CD14-positive monocyte (primary cell): ENCODE measurements around the gene ABHD4. TPM values are rescaled to one million over a fixed set of nuclear protein-coding genes. Genes with fewer than 3 reads are reported as not detected.

ENCODE experiments used
- DNase-seq, 3 donors: peaks; one replicate each; pipeline ENCODE4 v3.0.0-alpha.2; 2011 to 2022
- H2AFZ ChIP-seq: 2 replicates; pipeline ENCODE4 v1.6.0; 2012; ENCODE audit warnings: mild to moderate bottlenecking, low read depth, low read length, inconsistent platforms; ENCODE audit not compliant: insufficient read depth, poor library complexity, severe bottlenecking
- H3K27ac ChIP-seq, 2 donors: 1 replicate in 1 of 2; 2 replicates in 1 of 2; pipeline ENCODE4 v1.5.1; 2012 to 2013; ENCODE audit warnings: low read length in 2 of 2, control low read depth in 1 of 2, inconsistent platforms in 1 of 2, low read depth in 1 of 2, mild to moderate bottlenecking in 1 of 2
- H3K27me3 ChIP-seq, 2 donors: one replicate each; pipeline versions ENCODE4 v1.6.0 to v1.6.1; 2011 to 2013; ENCODE audit warnings: low read length in 2 of 2; ENCODE audit not compliant: control insufficient read depth in 2 of 2, insufficient read depth in 2 of 2
- H3K36me3 ChIP-seq, 2 donors: replicated peaks in 1 of 2; 1 replicate in 1 of 2; 2 replicates in 1 of 2; pipeline versions ENCODE4 v1.5.1 to v1.6.1; 2012 to 2013; ENCODE audit warnings: low read length in 2 of 2, control low read depth in 1 of 2, inconsistent platforms in 1 of 2, mild to moderate bottlenecking in 1 of 2; ENCODE audit not compliant: insufficient read depth in 2 of 2, control insufficient read depth in 1 of 2
- H3K4me1 ChIP-seq, 2 donors: 1 replicate in 1 of 2; 2 replicates in 1 of 2; pipeline versions ENCODE4 v1.5.1 to v1.6.1; 2012 to 2013; ENCODE audit warnings: low read length in 2 of 2, control low read depth in 1 of 2, inconsistent platforms in 1 of 2, mild to moderate bottlenecking in 1 of 2, moderate library complexity in 1 of 2; ENCODE audit not compliant: insufficient read depth in 2 of 2, control insufficient read depth in 1 of 2
- H3K4me2 ChIP-seq: replicated peaks from 2 replicates; pipeline ENCODE3; 2012; ENCODE audit warnings: low read length, moderate library complexity, mild to moderate bottlenecking; ENCODE audit not compliant: poor library complexity, severe bottlenecking; ENCODE audit errors: extremely low read depth
- H3K4me3 ChIP-seq, 3 experiments: fragments of 200-600 bp in 1 of 3; sonication (generic) in 1 of 3; replicated peaks in 1 of 3; 1 replicate in 2 of 3; 2 replicates in 1 of 3; pipeline ENCODE4 v1.5.1; 2011 to 2013; ENCODE audit warnings: low read length in 3 of 3, mild to moderate bottlenecking in 3 of 3, control low read depth in 2 of 3, low read depth in 2 of 3, inconsistent platforms in 1 of 3, moderate library complexity in 1 of 3
- H3K79me2 ChIP-seq: 2 replicates; pipeline ENCODE4 v1.6.0; 2012; ENCODE audit warnings: mild to moderate bottlenecking, control low read depth, inconsistent platforms, low read length, moderate library complexity; ENCODE audit not compliant: insufficient read depth
- H3K9ac ChIP-seq: 2 replicates; pipeline ENCODE4 v1.6.0; 2017; ENCODE audit warnings: low read length, mild to moderate bottlenecking; ENCODE audit not compliant: insufficient read depth, poor library complexity, severe bottlenecking
- H3K9me3 ChIP-seq, 2 donors: replicated peaks in 1 of 2; 1 replicate in 1 of 2; 2 replicates in 1 of 2; pipeline versions ENCODE4 v1.5.1 to v1.6.1; 2012 to 2013; ENCODE audit warnings: low read length in 2 of 2, control low read depth in 1 of 2; ENCODE audit not compliant: control insufficient read depth in 1 of 2, insufficient read depth in 1 of 2
- H4K20me1 ChIP-seq: 2 replicates; pipeline ENCODE4 v1.6.0; 2012; ENCODE audit warnings: mild to moderate bottlenecking, low read length, control low read depth, moderate library complexity; ENCODE audit not compliant: insufficient read depth
- H3K27ac Mint-ChIP-seq, 7 donors: one replicate each; pipeline ENCODE4 v1.8.0; 2020; ENCODE audit warnings: mild to moderate bottlenecking in 7 of 7, mixed read lengths in 7 of 7, moderate library complexity in 6 of 7, inconsistent platforms in 2 of 7
- H3K27me3 Mint-ChIP-seq, 3 donors: one replicate each; pipeline ENCODE4 v1.8.0; 2021 to 2022; ENCODE audit warnings: low read depth in 3 of 3, mild to moderate bottlenecking in 3 of 3, mixed read lengths in 3 of 3, moderate library complexity in 3 of 3, inconsistent platforms in 1 of 3
- H3K36me3 Mint-ChIP-seq, 2 donors: one replicate each; pipeline ENCODE4 v1.8.0; 2020; ENCODE audit warnings: mixed read lengths in 2 of 2, inconsistent platforms in 1 of 2, mild to moderate bottlenecking in 1 of 2
- H3K4me1 Mint-ChIP-seq: one replicate; pipeline ENCODE4 v1.8.0; 2020; ENCODE audit warnings: mild to moderate bottlenecking, mixed read lengths
- H3K4me3 Mint-ChIP-seq, 2 donors: one replicate each; pipeline ENCODE4 v1.8.0; 2020; ENCODE audit warnings: mild to moderate bottlenecking in 2 of 2, mixed read lengths in 2 of 2, moderate library complexity in 1 of 2
- H3K9me3 Mint-ChIP-seq, 7 donors: one replicate each; pipeline ENCODE4 v1.8.0; 2020 to 2022; ENCODE audit warnings: mixed read lengths in 7 of 7, mild to moderate bottlenecking in 6 of 7, moderate library complexity in 6 of 7, inconsistent platforms in 2 of 7
- WGBS: methylation state at CpG from one replicate; pipeline ENCODE4 v1.1.5; 2013; ENCODE audit warnings: missing lambda C conversion rate; ENCODE audit not compliant: insufficient coverage; 5-methylcytosine and 5-hydroxymethylcytosine counted together
- intact Hi-C, 2 donors: fragments of 100-400 bp; cut with micrococcal nuclease; formaldehyde crosslinking; loops; one replicate each; pipeline versions ENCODE4 v1.15.0 to v1.15.1; 2023
- polyA plus RNA-seq, 3 donors: library from polyadenylated mRNA; depleted of rRNA in 1 of 3; unstranded in 2 of 3; stranded (reverse) in 1 of 3; fragments of 300-500 nt in 2 of 3; fragments of >200 nt in 1 of 3; fragmentation: Illumina TruSeq in 2 of 3; gene quantifications; 1 replicate in 2 of 3; 2 replicates in 1 of 3; pipeline ENCODE4 v1.2.3, GENCODE V29; 2012 to 2021
- TF ChIP-seq, protein P1 (sequence below): fragments of 200-600 bp; IDR thresholded peaks from one replicate; pipeline ENCODE4 v1.8.0; 2022; ENCODE audit warnings: antibody characterized with exemption, mild to moderate bottlenecking

The ABHD4 gene
- polyA plus RNA-seq, 3 donors: 9.4 to 13.4 (median 12.5) TPM

DNA sequence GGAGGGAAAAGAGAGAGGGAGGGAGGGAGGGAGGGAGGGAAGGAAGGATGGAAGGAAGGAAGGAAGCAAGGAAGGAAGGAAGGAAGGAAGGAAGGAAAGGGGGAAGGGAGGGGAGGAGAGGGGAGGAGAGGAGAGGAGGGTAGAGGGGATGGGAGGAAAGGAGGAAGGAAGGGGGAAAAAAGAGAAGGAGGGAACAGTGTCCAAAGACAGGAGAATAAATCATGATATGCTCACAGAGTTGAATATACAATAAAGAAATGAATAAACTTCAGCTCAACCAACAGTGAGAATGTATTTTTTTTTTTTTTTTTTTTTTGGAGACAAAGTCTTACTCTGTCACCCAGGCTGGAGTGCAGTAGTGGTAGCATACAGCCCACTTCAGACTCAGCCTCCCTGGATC lies 42.1 kb downstream of the ABHD4 start:
- Mint-ChIP-seq H3K36me3 (no peaks in the 10 kb centered on the region), H3K27ac (no peak overlapping the region), H3K4me1 (no peaks in the 10 kb centered on the region), H3K27me3 (peaks cover 9 to 28% (median 17%) of the 10 kb centered on the region in 3 donors), H3K9me3 (peaks cover 0 to 5% (median 0%) of the 10 kb centered on the region in 7 donors), H3K4me3 (no peak overlapping the region)
- no peaks in the 10 kb centered on the region for H3K9me3 ChIP-seq
- no peak overlapping the region for H3K9ac ChIP-seq
- H3K79me2 ChIP-seq: no peaks in the 10 kb centered on the region
- intact Hi-C loops: no loop called here
- DNase-seq: no peak
- no peak overlapping the region for H3K4me2 ChIP-seq
- H3K4me1 ChIP-seq: no peaks in the 10 kb centered on the region
- H3K36me3 ChIP-seq: no peaks in the 10 kb centered on the region
- no peak overlapping the region for H3K4me3 ChIP-seq
- H3K27ac ChIP-seq: no peak overlapping the region
- peaks cover 5% of the 10 kb centered on the region in 2 donors for H3K27me3 ChIP-seq
- H2AFZ ChIP-seq: no peak overlapping the region
- TF ChIP-seq, protein P1, sequence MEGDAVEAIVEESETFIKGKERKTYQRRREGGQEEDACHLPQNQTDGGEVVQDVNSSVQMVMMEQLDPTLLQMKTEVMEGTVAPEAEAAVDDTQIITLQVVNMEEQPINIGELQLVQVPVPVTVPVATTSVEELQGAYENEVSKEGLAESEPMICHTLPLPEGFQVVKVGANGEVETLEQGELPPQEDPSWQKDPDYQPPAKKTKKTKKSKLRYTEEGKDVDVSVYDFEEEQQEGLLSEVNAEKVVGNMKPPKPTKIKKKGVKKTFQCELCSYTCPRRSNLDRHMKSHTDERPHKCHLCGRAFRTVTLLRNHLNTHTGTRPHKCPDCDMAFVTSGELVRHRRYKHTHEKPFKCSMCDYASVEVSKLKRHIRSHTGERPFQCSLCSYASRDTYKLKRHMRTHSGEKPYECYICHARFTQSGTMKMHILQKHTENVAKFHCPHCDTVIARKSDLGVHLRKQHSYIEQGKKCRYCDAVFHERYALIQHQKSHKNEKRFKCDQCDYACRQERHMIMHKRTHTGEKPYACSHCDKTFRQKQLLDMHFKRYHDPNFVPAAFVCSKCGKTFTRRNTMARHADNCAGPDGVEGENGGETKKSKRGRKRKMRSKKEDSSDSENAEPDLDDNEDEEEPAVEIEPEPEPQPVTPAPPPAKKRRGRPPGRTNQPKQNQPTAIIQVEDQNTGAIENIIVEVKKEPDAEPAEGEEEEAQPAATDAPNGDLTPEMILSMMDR: no peak
- no peaks in the 10 kb centered on the region for H4K20me1 ChIP-seq

DNA sequence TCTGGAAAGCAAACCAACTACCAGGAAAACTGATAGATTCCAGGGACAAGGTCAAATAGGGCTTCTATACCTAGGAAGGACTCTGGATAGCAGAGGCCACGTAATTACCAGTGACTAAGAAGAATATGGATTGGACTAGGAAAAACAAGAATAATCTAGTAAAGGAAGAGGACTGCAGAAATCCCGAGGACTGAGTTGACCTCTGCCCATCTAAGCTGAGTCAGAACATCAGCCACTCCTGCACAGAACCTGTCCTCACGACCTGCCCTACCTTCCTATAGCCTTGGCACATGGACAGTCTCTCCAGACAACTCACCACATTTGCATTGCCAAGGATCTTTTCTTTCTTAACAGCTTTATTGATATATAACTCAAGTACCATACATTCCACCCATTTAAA lies 43.7 kb downstream of the ABHD4 start:
- Histone ChIP-seq H2AFZ (no peak overlapping the region), H3K79me2 (no peaks in the 10 kb centered on the region), H3K9ac (no peak overlapping the region), H3K4me1 (peaks cover 10% of the 10 kb centered on the region in 2 donors), H4K20me1 (no peaks in the 10 kb centered on the region), H3K4me3 (no peak overlapping the region), H3K4me2 (no peak overlapping the region), H3K9me3 (no peaks in the 10 kb centered on the region), H3K27ac (no peak overlapping the region), H3K36me3 (no peaks in the 10 kb centered on the region), H3K27me3 (peaks cover 5 to 11% of the 10 kb centered on the region in 2 donors)
- no peak for DNase-seq
- Mint-ChIP-seq H3K36me3 (peaks cover 0 to 4% of the 10 kb centered on the region in 2 donors), H3K27ac (no peak overlapping the region), H3K9me3 (peaks cover 0 to 4% (median 0%) of the 10 kb centered on the region in 7 donors), H3K27me3 (peaks cover 13 to 33% (median 23%) of the 10 kb centered on the region in 3 donors), H3K4me1 (peaks cover 11% of the 10 kb centered on the region), H3K4me3 (no peak overlapping the region)
- intact Hi-C loops: no loop called here
- WGBS: 61% methylated on average over 2 of the region's 3 CpGs
- TF ChIP-seq, protein P1: no peak
